ENCODE results near the gene SLC49A3. TPM values are rescaled to one million over a fixed set of nuclear protein-coding genes. Genes with fewer than 3 reads are reported as not detected.

SLC49A3 gene
- total and polyA plus RNA-seq, 2 of the 13 experiments (the other 11 are each of a cell fraction or from before 2014, with no cell fraction given), result 0.07 to 0.17 TPM

GRCh38 chr4:677431-678293, 11.3 kb downstream of the SLC49A3 start (continued):
- no peak for TF ChIP-seq PATZ1 (CRISPR knock-in tag; IDR thresholded peaks at IDR 0.05)
- 0 out of 2 replicates have a peak, but pooled peaks have one; percentile 16 for TF ChIP-seq BHLHE40 (IDR thresholded peaks at IDR 0.05; ENCODE audit: low read length)
- no peak for TF ChIP-seq AKNA (CRISPR knock-in tag; IDR thresholded peaks at IDR 0.05; ENCODE audit: borderline replicate concordance)
- TF ChIP-seq STAG1 (CRISPR knock-in tag; IDR thresholded peaks at IDR 0.05), result no peak
- no peak for TF ChIP-seq ATAD3A (CRISPR knock-in tag; IDR thresholded peaks at IDR 0.05)
- peak; percentile 85; the same call in 1 of the 2 replicates for TF ChIP-seq ZNF44 (CRISPR knock-in tag; IDR thresholded peaks at IDR 0.05)
- TF ChIP-seq CSRNP1 (CRISPR knock-in tag; IDR thresholded peaks at IDR 0.05), result no peak
- peak; percentile 47; the same call in 1 of the 2 replicates for TF ChIP-seq ZBTB2 (CRISPR knock-in tag; IDR thresholded peaks at IDR 0.05; ENCODE audit: low read depth)
- no peak for TF ChIP-seq HES4 (CRISPR knock-in tag; IDR thresholded peaks at IDR 0.05; ENCODE audit: borderline replicate concordance)
- no peak for TF ChIP-seq ZBTB44 (CRISPR knock-in tag; IDR thresholded peaks at IDR 0.05)
- no peak for TF ChIP-seq RNF219 (CRISPR knock-in tag; IDR thresholded peaks at IDR 0.05)
